Central memory CD8-positive, alpha-beta T cell (primary cell): ENCODE data around the gene KPNA4.

Experiments used
- ATAC-seq: fragments of 150-1000 bp; cut with Tn5 transposase; replicated peaks from 2 replicates; pipeline ENCODE4 v1.10.0; 2022; ENCODE audit warnings: mild to moderate bottlenecking, moderate FRiP score, moderate number of reproducible peaks; ENCODE audit not compliant: poor library complexity, severe bottlenecking; ENCODE audit errors: extremely low read depth
- DNase-seq, 2 donors: peaks; one replicate each; pipeline ENCODE4 v3.0.0; 2021; ENCODE audit warnings: low spot score in 2 of 2
- H3K27ac Mint-ChIP-seq: one replicate; pipeline ENCODE4 v1.8.0; 2022; ENCODE audit warnings: low read depth, mild to moderate bottlenecking, moderate library complexity, mixed read lengths
- H3K27me3 Mint-ChIP-seq: one replicate; pipeline ENCODE4 v1.8.0; 2022; ENCODE audit warnings: mixed read lengths
- H3K36me3 Mint-ChIP-seq: one replicate; pipeline ENCODE4 v1.8.0; 2022; ENCODE audit warnings: mild to moderate bottlenecking, moderate library complexity, mixed read lengths; ENCODE audit not compliant: insufficient read depth
- H3K4me1 Mint-ChIP-seq: one replicate; pipeline ENCODE4 v1.8.0; 2022; ENCODE audit warnings: mixed read lengths
- H3K4me3 Mint-ChIP-seq: one replicate; pipeline ENCODE4 v1.8.0; 2022; ENCODE audit warnings: mild to moderate bottlenecking, moderate library complexity, mixed read lengths
- H3K9me3 Mint-ChIP-seq: one replicate; pipeline ENCODE4 v1.8.0; 2022; ENCODE audit warnings: mixed read lengths

KPNA4 gene

GRCh38 chr3:160564949-160565441 lies 376 bp downstream of the KPNA4 start:
- Mint-ChIP-seq H3K4me3 (peak overlapping the region; percentile 98), H3K9me3 (no peaks in the 10 kb centered on the region), H3K27ac (peak overlapping the region; percentile 93), H3K27me3 (no peaks in the 10 kb centered on the region), H3K4me1 (peaks cover 58% of the 10 kb centered on the region), H3K36me3 (peaks cover 13% of the 10 kb centered on the region)
- ATAC-seq (peak; percentile 38), DNase-seq (no peak)

- Mint-ChIP-seq H3K27me3 (no peaks in the 10 kb centered on the region), H3K4me3 (peak overlapping the region; percentile 98), H3K27ac (peak overlapping the region; percentile 92), H3K4me1 (peaks cover 63% of the 10 kb centered on the region), H3K36me3 (peaks cover 13% of the 10 kb centered on the region), H3K9me3 (no peaks in the 10 kb centered on the region)
- DNase-seq (no peak), ATAC-seq (no peak)
Measured at GRCh38 chr3:160564258-160564911, 986 bp downstream of the KPNA4 start.

- ATAC-seq = no peak
- Mint-ChIP-seq H3K9me3 (no peaks in the 10 kb centered on the region), H3K4me3 (peak overlapping the region; percentile 98), H3K27me3 (no peaks in the 10 kb centered on the region), H3K27ac (peak overlapping the region; percentile 39), H3K4me1 (peaks cover 63% of the 10 kb centered on the region), H3K36me3 (peaks cover 13% of the 10 kb centered on the region)
- DNase-seq = no peak
Measured at GRCh38 chr3:160562952-160563351, 2.4 kb downstream of the KPNA4 start.

GRCh38 chr3:160557571-160557970 lies 7.8 kb downstream of the KPNA4 start:
- Mint-ChIP-seq H3K27ac (no peak overlapping the region), H3K4me1 (peaks cover 54% of the 10 kb centered on the region), H3K27me3 (no peaks in the 10 kb centered on the region), H3K36me3 (peaks cover 9% of the 10 kb centered on the region), H3K4me3 (no peak overlapping the region), H3K9me3 (no peaks in the 10 kb centered on the region)
- no peak for ATAC-seq
- no peak for DNase-seq

GRCh38 chr3:160556141-160556540 lies 9.2 kb downstream of the KPNA4 start:
- no peak for DNase-seq
- no peak for ATAC-seq
- Mint-ChIP-seq H3K27ac (no peak overlapping the region), H3K27me3 (no peaks in the 10 kb centered on the region), H3K4me3 (no peak overlapping the region), H3K4me1 (peaks cover 53% of the 10 kb centered on the region), H3K9me3 (no peaks in the 10 kb centered on the region), H3K36me3 (peaks cover 9% of the 10 kb centered on the region)

- Mint-ChIP-seq H3K4me1 (peaks cover 50% of the 10 kb centered on the region), H3K4me3 (no peak overlapping the region), H3K36me3 (peaks cover 10% of the 10 kb centered on the region), H3K9me3 (no peaks in the 10 kb centered on the region), H3K27me3 (no peaks in the 10 kb centered on the region), H3K27ac (no peak overlapping the region)
- DNase-seq = no peak
- no peak for ATAC-seq
Measured at GRCh38 chr3:160554980-160555379, 10.4 kb downstream of the KPNA4 start.

GRCh38 chr3:160553827-160554226 lies 11.5 kb downstream of the KPNA4 start:
- no peak overlapping the region for H3K4me3 Mint-ChIP-seq
- no peaks in the 10 kb centered on the region for H3K9me3 Mint-ChIP-seq
- ATAC-seq (no peak), DNase-seq (no peak)
- H3K27me3 Mint-ChIP-seq = no peaks in the 10 kb centered on the region
- peaks cover 10% of the 10 kb centered on the region for H3K36me3 Mint-ChIP-seq
- no peak overlapping the region for H3K27ac Mint-ChIP-seq
- peaks cover 53% of the 10 kb centered on the region for H3K4me1 Mint-ChIP-seq

- Mint-ChIP-seq H3K4me3 (no peak overlapping the region), H3K4me1 (peaks cover 79% of the 10 kb centered on the region), H3K27ac (peak overlapping the region; percentile 32), H3K9me3 (no peaks in the 10 kb centered on the region), H3K36me3 (peaks cover 3% of the 10 kb centered on the region), H3K27me3 (no peaks in the 10 kb centered on the region)
- ATAC-seq (no peak), DNase-seq (no peak)
Measured at GRCh38 chr3:160546727-160547126, 18.6 kb downstream of the KPNA4 start.

- Mint-ChIP-seq H3K27ac (peak overlapping the region; percentile 74), H3K9me3 (no peaks in the 10 kb centered on the region), H3K4me3 (peak overlapping the region; percentile 4), H3K4me1 (peaks cover 74% of the 10 kb centered on the region), H3K27me3 (no peaks in the 10 kb centered on the region), H3K36me3 (peaks cover 2% of the 10 kb centered on the region)
- DNase-seq = no peak
- ATAC-seq = no peak
Measured at GRCh38 chr3:160545504-160545871, 19.9 kb downstream of the KPNA4 start.

- ATAC-seq = no peak
- Mint-ChIP-seq H3K9me3 (no peaks in the 10 kb centered on the region), H3K36me3 (peaks cover 2% of the 10 kb centered on the region), H3K4me3 (peak overlapping the region; percentile 4), H3K27ac (peak overlapping the region; percentile 74), H3K4me1 (peaks cover 78% of the 10 kb centered on the region), H3K27me3 (no peaks in the 10 kb centered on the region)
- DNase-seq = no peak
Measured at GRCh38 chr3:160544844-160545503, 20.4 kb downstream of the KPNA4 start.

- DNase-seq (no peak), ATAC-seq (no peak)
- Mint-ChIP-seq H3K36me3 (peaks cover 4% of the 10 kb centered on the region), H3K27me3 (no peaks in the 10 kb centered on the region), H3K9me3 (no peaks in the 10 kb centered on the region), H3K4me1 (peaks cover 56% of the 10 kb centered on the region), H3K27ac (no peak overlapping the region), H3K4me3 (no peak overlapping the region)
Measured at GRCh38 chr3:160540551-160540950, 24.8 kb downstream of the KPNA4 start.

- ATAC-seq (no peak), DNase-seq (no peak)
- H3K36me3 Mint-ChIP-seq = peaks cover 13% of the 10 kb centered on the region
- peak overlapping the region; percentile 56 for H3K27ac Mint-ChIP-seq
- H3K9me3 Mint-ChIP-seq = no peaks in the 10 kb centered on the region
- H3K4me1 Mint-ChIP-seq = peaks cover 40% of the 10 kb centered on the region
- no peak overlapping the region for H3K4me3 Mint-ChIP-seq
- no peaks in the 10 kb centered on the region for H3K27me3 Mint-ChIP-seq
Measured at GRCh38 chr3:160538895-160539294, 26.5 kb downstream of the KPNA4 start.

- DNase-seq = no peak
- H3K27ac Mint-ChIP-seq = peak overlapping the region; percentile 2
- no peak overlapping the region for H3K4me3 Mint-ChIP-seq
- H3K27me3 Mint-ChIP-seq = no peaks in the 10 kb centered on the region
- H3K9me3 Mint-ChIP-seq = no peaks in the 10 kb centered on the region
- peaks cover 19% of the 10 kb centered on the region for H3K36me3 Mint-ChIP-seq
- H3K4me1 Mint-ChIP-seq = peaks cover 37% of the 10 kb centered on the region
- ATAC-seq = no peak
Measured at GRCh38 chr3:160537729-160538128, 27.6 kb downstream of the KPNA4 start.
